ENCODE results near the gene LIF. TPM values are rescaled to one million over a fixed set of nuclear protein-coding genes. Genes with fewer than 3 reads are reported as not detected.

LIF gene
- total RNA-seq, 1 experiment from 2014 or later, result 75.4 TPM

- no peak for TF ChIP-seq CTCF (IDR thresholded peaks at IDR 0.05 in 2 of 3, conservative IDR thresholded peaks at IDR 0.05 in 1 of 3; ENCODE audit: borderline replicate concordance in 1 of 3, insufficient read depth in 1 of 3, low read depth in 2 of 3, low read length in 2 of 3)
- TF ChIP-seq SRF (IDR thresholded peaks at IDR 0.05; ENCODE audit: low read depth), result no peak
- TF ChIP-seq POLR2A (IDR thresholded peaks at IDR 0.05; ENCODE audit: borderline replicate concordance, extremely low read depth, insufficient read depth, insufficient read length), result no peak
- TF ChIP-seq RAD21 (IDR thresholded peaks at IDR 0.05; ENCODE audit: low read depth), result no peak
Measured at GRCh38 chr22:30196880-30197336, 49.7 kb downstream of the LIF start (continued).

- Histone ChIP-seq H3K9ac (ENCODE audit: low read length) (peak overlapping the region; percentile 62), H3K79me2 (ENCODE audit: insufficient read depth, low read length) (no peaks in the 10 kb centered on the region), H4K20me1 (ENCODE audit: insufficient read depth) (no peaks in the 10 kb centered on the region), H3K9me2 (ENCODE audit: insufficient read depth) (no peaks in the 10 kb centered on the region), H3K4me2 (ENCODE audit: low read length) (peak overlapping the region; percentile 68), H3K36me3 (ENCODE audit: control insufficient read depth in 1 of 2, insufficient read depth in 2 of 2, low read length in 2 of 2) (no peaks in the 10 kb centered on the region), H3K9me3 (ENCODE audit: control insufficient read depth in 1 of 2, insufficient read depth in 1 of 2, low read depth in 1 of 2, low read length in 2 of 2) (no peaks in the 10 kb centered on the region), H3K4me1 (ENCODE audit: control insufficient read depth in 1 of 2, insufficient read depth in 2 of 2, low read length in 2 of 2) (peaks cover 25 to 59% of the 10 kb centered on the region in 2 experiments), H3K4me3 (replicated peaks in 1 of 2; ENCODE audit: low read depth in 1 of 2, low read length in 2 of 2) (peak overlapping the region; percentile 8 to 26), H2AFZ (ENCODE audit: low read depth, low read length, poor library complexity, severe bottlenecking) (peak overlapping the region; percentile 84), H3K27ac (ENCODE audit: low read depth, low read length) (peak overlapping the region; percentile 66), H3K27me3 (ENCODE audit: insufficient read depth, low read length) (no peaks in the 10 kb centered on the region)
- DNase-seq (ENCODE audit: low read depth, low spot score) (peak; percentile 91), ATAC-seq (peak; percentile 91)
- ChIA-PET RAD21 (ENCODE audit: low non-redundant PET in 1 of 2, low total read pairs in 2 of 2, uncharacterized antibody in 2 of 2, unreplicated experiment in 2 of 2) (interaction anchor here in 1 of 2 experiments (0.8 kb wide), 1 partner anchor 57 kb away, joined by 4 read pairs; no protein-coding TSS in a partner anchor), POLR2A (interaction anchor here (0.5 to 4.6 kb wide), 15 partner anchors 9 to 88 kb away, joined by 3 to 43 read pairs (median 6); no protein-coding TSS in a partner anchor), CTCF (interaction anchor here (1.2 kb wide), 1 partner anchor 191 kb away, joined by 3 read pairs; the partner anchor contains the start of gene RNF215)
- intact Hi-C loops (cut with micrococcal nuclease), result loop anchor here (5.0 kb wide), 1 partner anchor 56 kb away; no protein-coding TSS in a partner anchor
- TSS peak; percentile 95 for BruUV-seq (replicated peaks)
- TF ChIP-seq EZH2 (IDR thresholded peaks at IDR 0.05) (no peak), ZNF274 (IDR thresholded peaks at IDR 0.05; ENCODE audit: low read depth, low read length) (no peak), ATF3 (IDR thresholded peaks at IDR 0.05) (peak; percentile 37; the same call in 1 of the 2 replicates), EZH2phosphoT487 (IDR thresholded peaks at IDR 0.05; ENCODE audit: borderline replicate concordance) (no peak), RAD21 (IDR thresholded peaks at IDR 0.05; ENCODE audit: low read depth) (no peak; the same call in 1 of the 2 replicates), CTCF (IDR thresholded peaks at IDR 0.05 in 2 of 3, conservative IDR thresholded peaks at IDR 0.05 in 1 of 3; ENCODE audit: borderline replicate concordance in 1 of 3, insufficient read depth in 1 of 3, low read depth in 2 of 3, low read length in 2 of 3) (no peak), REST (IDR thresholded peaks at IDR 0.05; ENCODE audit: low read depth) (no peak), CBX3 (IDR thresholded peaks at IDR 0.05; ENCODE audit: low read depth) (peak; percentile 70; the same call in 1 of the 2 replicates), CEBPB (IDR thresholded peaks at IDR 0.05; ENCODE audit: low read depth) (peak; percentile 83), SP1 (IDR thresholded peaks at IDR 0.05; ENCODE audit: low read depth) (peak; percentile 85; the same call in 1 of the 2 replicates), ZFX (IDR thresholded peaks at IDR 0.05) (no peak), SIN3A (IDR thresholded peaks at IDR 0.05; ENCODE audit: low read depth) (peak; percentile 70), TCF7L2 (IDR thresholded peaks at IDR 0.05; ENCODE audit: borderline replicate concordance, extremely low read depth, insufficient read depth, insufficient read length) (peak; percentile 68)
Measured at GRCh38 chr22:30196141-30196879, 50.2 kb downstream of the LIF start.
